ENCODE results near the gene PLPP4.

Gene PLPP4

GRCh38 chr10:120456143-120456625, 843 bp upstream of the PLPP4 start:
- no peak for DNase-seq (ENCODE audit: low read depth in 3 of 3)

- no peak for DNase-seq (ENCODE audit: low read depth in 3 of 3)
Observed at GRCh38 chr10:120457431-120458172, 575 bp downstream of the PLPP4 start.

- DNase-seq (ENCODE audit: low read depth in 3 of 3), result no peak
Observed at GRCh38 chr10:120458432-120458831, 1.4 kb downstream of the PLPP4 start.

GRCh38 chr10:120459185-120459584, 2.2 kb downstream of the PLPP4 start:
- DNase-seq (ENCODE audit: low read depth in 3 of 3), result no peak

- DNase-seq (ENCODE audit: low read depth in 3 of 3), result no peak
Observed at GRCh38 chr10:120460186-120460585, 3.2 kb downstream of the PLPP4 start.

GRCh38 chr10:120460776-120461175, 3.7 kb downstream of the PLPP4 start:
- DNase-seq (ENCODE audit: low read depth in 3 of 3), result no peak

- DNase-seq (ENCODE audit: low read depth in 3 of 3), result no peak
Observed at GRCh38 chr10:120462018-120462682, 5.1 kb downstream of the PLPP4 start.

- DNase-seq (ENCODE audit: low read depth in 3 of 3), result no peak
Observed at GRCh38 chr10:120465138-120465537, 8.1 kb downstream of the PLPP4 start.

- no peak for DNase-seq (ENCODE audit: low read depth in 3 of 3)
Observed at GRCh38 chr10:120466006-120466405, 9.0 kb downstream of the PLPP4 start.

- DNase-seq (ENCODE audit: low read depth in 3 of 3), result no peak
Observed at GRCh38 chr10:120473593-120473992, 16.6 kb downstream of the PLPP4 start.

GRCh38 chr10:120474956-120475355, 17.9 kb downstream of the PLPP4 start:
- no peak for DNase-seq (ENCODE audit: low read depth in 3 of 3)

- DNase-seq (ENCODE audit: low read depth in 3 of 3), result no peak
Observed at GRCh38 chr10:120475844-120476791, 19.1 kb downstream of the PLPP4 start.

- no peak for DNase-seq (ENCODE audit: low read depth in 3 of 3)
Observed at GRCh38 chr10:120477021-120477742, 20.2 kb downstream of the PLPP4 start.

GRCh38 chr10:120477743-120478141, 20.7 kb downstream of the PLPP4 start:
- no peak for DNase-seq (ENCODE audit: low read depth in 3 of 3)

- DNase-seq (ENCODE audit: low read depth in 3 of 3), result no peak
Observed at GRCh38 chr10:120478386-120478785, 21.4 kb downstream of the PLPP4 start.

- no peak for DNase-seq (ENCODE audit: low read depth in 3 of 3)
Observed at GRCh38 chr10:120479506-120479905, 22.5 kb downstream of the PLPP4 start.

- DNase-seq (ENCODE audit: low read depth in 3 of 3), result no peak
Observed at GRCh38 chr10:120480065-120480600, 23.1 kb downstream of the PLPP4 start.

- DNase-seq (ENCODE audit: low read depth in 3 of 3), result no peak
Observed at GRCh38 chr10:120480848-120481247, 23.8 kb downstream of the PLPP4 start.

- DNase-seq (ENCODE audit: low read depth in 3 of 3), result no peak
Observed at GRCh38 chr10:120483006-120483405, 26.0 kb downstream of the PLPP4 start.

- DNase-seq (ENCODE audit: low read depth in 3 of 3), result no peak
Observed at GRCh38 chr10:120483651-120484301, 26.7 kb downstream of the PLPP4 start.

- DNase-seq (ENCODE audit: low read depth in 3 of 3), result no peak
Observed at GRCh38 chr10:120485946-120486345, 28.9 kb downstream of the PLPP4 start.
